Activated CD8-positive, alpha-beta memory T cell treated with anti-CD3 and anti-CD28 coated beads, Interleukin-2, amount 10 ng/mL, durations not matched to agents 7 days and 5 days (primary cell): ENCODE measurements around the gene WNT3A. TPM values are rescaled to one million over a fixed set of nuclear protein-coding genes. Genes with fewer than 3 reads are reported as not detected.

Source experiments
- ATAC-seq: fragments of 150-1000 bp; cut with Tn5 transposase; one replicate; pipeline ENCODE4 v1.10.0; 2021; ENCODE audit warnings: moderate library complexity
- CTCF ChIA-PET: fragments of 350-600 bp; sonication (Branson Sonifier 250); formaldehyde crosslinking; loops from one replicate; lab custom pipeline; 2021; ENCODE audit warnings: antibody characterized with exemption; lab: Charles Lee
- DNase-seq: peaks from one replicate; pipeline ENCODE4 v3.0.0-alpha.2; 2020
- H3K27ac Mint-ChIP-seq: one replicate; pipeline ENCODE4 v1.8.0; 2021; ENCODE audit warnings: mild to moderate bottlenecking, mixed read lengths
- H3K27me3 Mint-ChIP-seq: one replicate; pipeline ENCODE4 v1.8.0; 2021; ENCODE audit warnings: mixed read lengths
- H3K36me3 Mint-ChIP-seq: one replicate; pipeline ENCODE4 v1.8.0; 2021; ENCODE audit warnings: mild to moderate bottlenecking, mixed read lengths
- H3K4me1 Mint-ChIP-seq: one replicate; pipeline ENCODE4 v1.8.0; 2021; ENCODE audit warnings: mixed read lengths
- H3K4me3 Mint-ChIP-seq: one replicate; pipeline ENCODE4 v1.8.0; 2021; ENCODE audit warnings: mild to moderate bottlenecking, moderate library complexity, mixed read lengths
- H3K9me3 Mint-ChIP-seq: one replicate; pipeline ENCODE4 v1.8.0; 2022; ENCODE audit warnings: low read depth, mixed read lengths
- total RNA-seq, 2 experiments: library from RNA; stranded (reverse); gene quantifications; one replicate each; pipeline ENCODE4 v1.2.3, GENCODE V29; 2021

WNT3A gene
- total RNA-seq, 2 experiments from 2014 or later = not detected

GRCh38 chr1:228101994-228102790, 95.4 kb downstream of the WNT3A start:
- DNase-seq (peak; percentile 73), ATAC-seq (peak; percentile 46)
- H3K9me3 Mint-ChIP-seq = no peaks in the 10 kb centered on the region
- peak overlapping the region; percentile 80 for H3K27ac Mint-ChIP-seq
- peaks cover 31% of the 10 kb centered on the region for H3K4me1 Mint-ChIP-seq
- CTCF ChIA-PET = interaction anchor here (0.5 to 1.4 kb wide), 3 partner anchors 15 to 85 kb away, joined by 3 to 7 read pairs (median 6); partner anchors contain the start of gene ARF1
- no peaks in the 10 kb centered on the region for H3K27me3 Mint-ChIP-seq
- peaks cover 21% of the 10 kb centered on the region for H3K36me3 Mint-ChIP-seq
- H3K4me3 Mint-ChIP-seq = peak overlapping the region; percentile 95

GRCh38 chr1:228102791-228103620, 96.2 kb downstream of the WNT3A start, which contains the start of gene C1orf35:
Gene C1orf35 (minus strand): TSS chr1:228103325. CDS start chr1:228103227, 98 bp downstream.
- Mint-ChIP-seq H3K36me3 (peaks cover 13% of the 10 kb centered on the region), H3K27ac (peak within 1 kb of the TSS; percentile 92), H3K9me3 (no peaks in the 10 kb centered on the region)

DNA sequence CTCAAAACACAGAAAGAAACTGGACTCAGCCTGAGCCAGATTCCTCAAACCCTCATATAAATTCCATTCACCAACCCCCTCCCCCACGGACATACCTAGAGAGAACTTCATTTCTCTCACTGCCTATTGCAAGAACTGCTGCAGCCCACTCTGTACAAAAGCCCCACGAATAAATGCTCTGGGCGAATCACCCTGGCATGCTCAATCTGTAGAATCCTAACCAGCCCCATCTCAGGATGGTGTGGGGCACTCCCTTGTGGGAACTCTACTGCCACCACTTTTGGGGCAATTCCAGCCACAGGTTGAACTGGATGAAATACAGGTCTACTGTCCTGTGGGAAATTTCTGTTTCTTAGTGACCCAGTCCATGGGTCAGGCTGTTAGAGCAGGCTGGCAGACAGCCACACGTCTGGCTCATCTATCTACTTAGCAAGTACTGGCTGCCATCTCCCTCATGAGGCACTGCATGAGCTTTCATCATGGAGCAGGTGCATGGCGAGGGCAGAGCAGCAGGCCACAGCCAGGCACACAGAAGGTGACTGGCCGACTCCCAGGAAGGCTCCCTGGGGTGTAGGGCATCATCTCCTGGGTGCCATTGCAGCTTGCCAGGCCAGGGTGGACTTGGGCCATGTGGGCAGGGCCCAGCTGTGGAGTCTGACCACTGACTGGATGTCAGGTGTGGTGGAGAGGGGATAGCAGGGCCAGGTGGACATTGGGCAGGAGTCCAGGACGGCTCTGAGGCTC, 97.9 kb downstream of the WNT3A start:
- no peaks in the 10 kb centered on the region for H3K9me3 Mint-ChIP-seq
- CTCF ChIA-PET = no interaction called here
- no peaks in the 10 kb centered on the region for H3K27me3 Mint-ChIP-seq
- H3K4me1 Mint-ChIP-seq = peaks cover 38% of the 10 kb centered on the region
- H3K27ac Mint-ChIP-seq = peak overlapping the region; percentile 55
- H3K4me3 Mint-ChIP-seq = peak overlapping the region; percentile 95
- DNase-seq (no peak), ATAC-seq (no peak)
- H3K36me3 Mint-ChIP-seq = peaks cover 4% of the 10 kb centered on the region

More at GRCh38 chr1:228102791-228103620, 96.2 kb downstream of the WNT3A start, which contains the start of gene C1orf35:
- H3K27me3 Mint-ChIP-seq = no peaks in the 10 kb centered on the region
- DNase-seq (peak; percentile 97), ATAC-seq (peak; percentile 88)
- CTCF ChIA-PET = interaction anchor here (0.8 to 0.9 kb wide), 2 partner anchors 28 to 103 kb away, joined by 3 read pairs; no protein-coding TSS in a partner anchor
- peaks cover 35% of the 10 kb centered on the region for H3K4me1 Mint-ChIP-seq
- peak within 1 kb of the TSS; percentile 95 for H3K4me3 Mint-ChIP-seq

DNA sequence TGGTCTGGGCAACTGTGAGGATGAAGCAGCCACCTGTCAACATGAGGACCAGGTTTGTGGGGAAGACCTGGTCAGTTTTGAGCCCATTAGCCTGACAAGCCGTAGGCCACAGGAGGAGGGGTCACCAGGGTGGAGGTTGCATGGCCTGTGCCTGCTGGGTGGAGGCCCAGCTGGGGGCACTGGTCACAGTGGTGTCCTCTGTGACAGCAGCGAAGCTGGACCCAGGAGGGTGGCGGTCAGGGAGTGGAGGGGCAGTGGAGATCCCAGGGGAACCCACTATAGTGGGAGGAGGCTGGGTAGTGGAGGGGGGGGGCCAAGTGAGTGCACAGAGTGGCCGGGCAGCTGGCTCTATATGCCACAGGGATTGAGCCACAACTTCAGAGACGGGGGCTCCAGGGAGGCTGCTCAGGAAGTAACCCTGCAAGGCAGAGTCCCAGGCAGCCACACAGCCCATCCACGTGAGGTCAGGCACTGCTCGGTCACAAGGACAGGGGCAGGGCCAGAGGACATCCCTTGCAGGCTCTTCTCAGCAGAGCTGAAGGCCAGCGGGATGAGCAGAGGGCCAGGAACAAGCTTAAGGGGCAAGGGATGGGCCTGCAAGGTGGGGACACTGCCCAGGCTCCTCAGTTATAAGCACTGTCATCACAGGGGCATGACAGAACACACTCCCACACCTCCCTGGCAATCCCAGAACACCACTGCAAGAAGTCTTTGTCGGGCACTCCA, 98.6 kb downstream of the WNT3A start:
- Mint-ChIP-seq H3K27me3 (no peaks in the 10 kb centered on the region), H3K4me3 (no peak overlapping the region), H3K27ac (no peak overlapping the region)

GRCh38 chr1:228105996-228106799, 99.4 kb downstream of the WNT3A start:
- Mint-ChIP-seq H3K9me3 (no peaks in the 10 kb centered on the region), H3K4me1 (peaks cover 43% of the 10 kb centered on the region), H3K36me3 (peaks cover 4% of the 10 kb centered on the region), H3K4me3 (no peak overlapping the region), H3K27me3 (no peaks in the 10 kb centered on the region), H3K27ac (no peak overlapping the region)
- no peak for ATAC-seq
- no peak for DNase-seq
- CTCF ChIA-PET = interaction anchor here (0.8 to 2.1 kb wide), 5 partner anchors 24 to 60 kb away, joined by 3 to 5 read pairs (median 4); partner anchors contain the start of gene IBA57

More for the DNA sequence above, 98.6 kb downstream of the WNT3A start:
- Mint-ChIP-seq H3K4me1 (peaks cover 45% of the 10 kb centered on the region), H3K36me3 (peaks cover 4% of the 10 kb centered on the region), H3K9me3 (no peaks in the 10 kb centered on the region)
- DNase-seq = no peak
- CTCF ChIA-PET = interaction anchor here (0.8 kb wide), 1 partner anchor 60 kb away, joined by 3 read pairs; the partner anchor contains the start of gene IBA57
- no peak for ATAC-seq

- Mint-ChIP-seq H3K9me3 (no peaks in the 10 kb centered on the region), H3K27me3 (no peaks in the 10 kb centered on the region), H3K4me3 (no peak overlapping the region), H3K4me1 (peaks cover 38% of the 10 kb centered on the region), H3K27ac (no peak overlapping the region), H3K36me3 (peaks cover 4% of the 10 kb centered on the region)
- CTCF ChIA-PET = interaction anchor here (0.8 to 2.1 kb wide), 4 partner anchors 24 to 60 kb away, joined by 3 to 5 read pairs (median 4); partner anchors contain the start of gene IBA57
- ATAC-seq (no peak), DNase-seq (no peak)
Measured at GRCh38 chr1:228106800-228107054, 99.9 kb downstream of the WNT3A start.

- DNase-seq (no peak), ATAC-seq (no peak)
- H3K4me1 Mint-ChIP-seq = peaks cover 38% of the 10 kb centered on the region
- peaks cover 4% of the 10 kb centered on the region for H3K36me3 Mint-ChIP-seq
- H3K9me3 Mint-ChIP-seq = no peaks in the 10 kb centered on the region
- H3K27ac Mint-ChIP-seq = peak overlapping the region; percentile 88
- peak overlapping the region; percentile 85 for H3K4me3 Mint-ChIP-seq
- CTCF ChIA-PET = interaction anchor here (1.3 to 2.1 kb wide), 2 partner anchors 26 to 59 kb away, joined by 4 to 5 read pairs; partner anchors contain the start of gene IBA57
- no peaks in the 10 kb centered on the region for H3K27me3 Mint-ChIP-seq
Measured at GRCh38 chr1:228107636-228108035, 100.8 kb downstream of the WNT3A start.

GRCh38 chr1:228108055-228108690, 101.4 kb downstream of the WNT3A start:
- Mint-ChIP-seq H3K4me1 (peaks cover 38% of the 10 kb centered on the region), H3K27ac (peak overlapping the region; percentile 88), H3K4me3 (peak overlapping the region; percentile 85), H3K36me3 (peaks cover 4% of the 10 kb centered on the region), H3K27me3 (no peaks in the 10 kb centered on the region), H3K9me3 (no peaks in the 10 kb centered on the region)
- CTCF ChIA-PET = interaction anchor here (2.1 to 2.3 kb wide), 2 partner anchors 26 to 58 kb away, joined by 5 to 6 read pairs; partner anchors contain the start of genes ARF1 and IBA57
- ATAC-seq = no peak
- DNase-seq = no peak

GRCh38 chr1:228108742-228109072, 101.9 kb downstream of the WNT3A start:
- CTCF ChIA-PET = interaction anchor here (2.1 to 2.3 kb wide), 2 partner anchors 27 to 58 kb away, joined by 5 to 6 read pairs; partner anchors contain the start of genes ARF1 and IBA57
- ATAC-seq (no peak), DNase-seq (no peak)
- Mint-ChIP-seq H3K4me3 (peak overlapping the region; percentile 85), H3K27me3 (no peaks in the 10 kb centered on the region), H3K4me1 (peaks cover 34% of the 10 kb centered on the region), H3K36me3 (peaks cover 4% of the 10 kb centered on the region), H3K9me3 (no peaks in the 10 kb centered on the region), H3K27ac (peak overlapping the region; percentile 88)

- CTCF ChIA-PET = interaction anchor here (2.1 to 2.7 kb wide), 3 partner anchors 10 to 27 kb away, joined by 6 to 14 read pairs (median 6); partner anchors contain the start of gene ARF1
- Mint-ChIP-seq H3K36me3 (peaks cover 4% of the 10 kb centered on the region), H3K27ac (peak within 1 kb of the TSS; percentile 88), H3K4me3 (peak within 1 kb of the TSS; percentile 85), H3K9me3 (no peaks in the 10 kb centered on the region), H3K4me1 (peaks cover 28% of the 10 kb centered on the region), H3K27me3 (no peaks in the 10 kb centered on the region)
- ATAC-seq (peak; percentile 96), DNase-seq (peak; percentile 98)
Measured at GRCh38 chr1:228109073-228109961, 102.5 kb downstream of the WNT3A start, which contains the start of gene MRPL55. Gene MRPL55 (minus strand): TSS chr1:228109299. CDS start chr1:228108260, 1,039 bp downstream.
